ENCODE data around the gene DRGX.

DNA sequence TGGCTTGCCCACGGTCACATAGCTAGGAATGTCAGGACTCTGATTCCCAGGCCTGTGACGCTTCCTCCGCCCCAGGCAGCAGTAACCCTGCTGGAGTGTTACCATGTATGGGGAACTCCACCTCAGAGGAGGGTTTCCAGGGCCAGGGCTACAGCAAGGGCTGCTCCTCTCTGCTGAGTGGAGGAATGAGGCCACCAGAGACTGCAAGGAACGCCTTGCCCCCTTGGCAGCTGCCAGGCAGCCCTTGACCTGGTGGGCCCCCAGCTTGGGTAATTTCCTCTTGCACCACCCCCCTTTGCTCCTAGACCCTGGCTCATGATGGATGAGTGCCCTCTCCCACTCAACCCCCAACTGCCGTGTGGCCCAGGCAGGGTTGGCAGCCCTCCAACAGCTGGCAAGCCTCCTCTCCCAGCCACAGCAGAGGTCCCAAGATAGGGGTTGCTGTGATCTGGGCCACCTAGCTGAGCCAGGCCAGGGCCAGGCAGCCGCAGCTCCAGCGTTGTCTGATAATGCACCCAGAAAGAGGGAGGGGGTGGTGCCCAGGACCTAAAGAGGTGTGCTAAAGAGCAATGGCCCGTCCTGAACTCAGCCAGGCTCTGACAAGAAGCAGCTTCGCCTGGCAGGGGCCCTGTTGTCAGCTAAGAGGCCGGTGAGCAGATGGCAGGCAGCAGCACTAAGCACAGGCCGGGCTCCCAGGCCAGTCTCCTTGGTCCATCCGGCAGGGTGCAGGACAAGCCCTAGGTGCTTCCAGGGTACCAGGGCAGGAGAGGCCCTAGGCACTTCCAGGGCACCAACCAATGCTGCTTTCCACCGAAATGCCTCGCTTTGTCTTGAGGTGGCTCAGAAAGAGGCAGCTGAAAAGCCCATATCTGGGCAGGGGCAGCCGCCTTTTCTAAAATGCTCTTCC is 35.4 kb downstream of the DRGX start:
- TF ChIP-seq GATA2 (IDR thresholded peaks at IDR 0.05; ENCODE audit: low read depth, low read length) (peak; percentile 40; the same call in 1 of the 2 replicates), GATA3 (IDR thresholded peaks at IDR 0.05; ENCODE audit: low read depth, low read length) (no peak)

Measured in SH-SY5Y (cell line).